GM23248 (cell line): ENCODE measurements around the gene MPRIP.

Experiments used
- EZH2 ChIP-seq: fragments of 200-600 bp; sonication (generic); IDR thresholded peaks from 2 replicates; pipeline ENCODE4 v1.6.1; 2018; ENCODE audit warnings: antibody characterized with exemption, mild to moderate bottlenecking; ENCODE audit not compliant: insufficient read depth, poor library complexity, severe bottlenecking
- EZH2phosphoT487 ChIP-seq: fragments of 200-600 bp; sonication (generic); IDR thresholded peaks from 2 replicates; pipeline ENCODE4 v1.6.1; 2018; ENCODE audit warnings: antibody characterized with exemption, moderate library complexity, mild to moderate bottlenecking, low read depth; ENCODE audit not compliant: insufficient read depth

GRCh38 chr17:17170346-17170985 lies 128.2 kb downstream of the MPRIP start:
- no peak for TF ChIP-seq EZH2
- TF ChIP-seq EZH2phosphoT487 = no peak
